Activated CD4-positive, alpha-beta T cell treated with anti-CD3 and anti-CD28 coated beads, Interleukin-2, amount 50 U/mL, for 24 hours (primary cell): ENCODE data around the gene PIK3C2G.

Experiments
- DNase-seq, 2 donors: peaks; one replicate each; pipeline ENCODE4 v3.0.0-alpha.2; 2020; ENCODE audit warnings: low read depth in 1 of 2, low spot score in 1 of 2

PIK3C2G gene

DNA sequence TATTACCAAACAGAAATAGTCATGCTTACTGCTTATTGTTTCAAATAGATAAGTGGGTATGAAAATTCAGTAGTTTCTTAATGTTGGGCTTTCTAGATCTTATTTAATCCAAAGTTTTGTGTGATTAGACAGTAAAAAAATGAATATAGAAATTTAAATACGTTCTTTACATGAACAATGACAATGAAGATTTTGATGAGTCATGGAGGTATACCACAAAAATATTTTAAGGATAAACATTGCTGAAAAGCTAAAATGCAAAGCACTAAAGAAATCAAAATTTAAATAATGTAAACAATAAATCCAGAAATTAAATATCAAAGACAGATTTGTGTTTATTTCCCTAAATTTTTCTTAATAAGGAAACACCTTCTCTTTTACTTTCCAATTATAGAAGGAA, 78.3 kb downstream of the PIK3C2G start:
- no peak for DNase-seq

DNA sequence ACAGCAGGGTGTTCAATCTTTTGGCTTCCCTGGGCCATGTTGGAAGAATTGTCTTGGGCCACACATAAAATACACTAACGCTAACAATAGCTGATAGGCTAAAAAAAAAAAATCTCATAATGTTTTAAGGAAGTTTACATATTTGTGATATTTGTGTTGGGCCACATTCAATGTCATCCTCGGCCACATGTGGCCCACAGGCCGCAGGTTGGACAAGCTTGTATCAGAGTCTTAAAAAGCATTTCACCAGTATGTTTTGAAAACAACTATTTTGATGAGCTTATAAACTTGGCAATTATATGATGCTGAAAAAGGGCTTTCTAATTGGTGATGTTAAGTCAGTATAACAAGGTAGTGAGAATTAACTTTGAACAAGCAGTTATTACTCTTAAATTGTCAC, 78.9 kb downstream of the PIK3C2G start:
- DNase-seq, result no peak

DNA sequence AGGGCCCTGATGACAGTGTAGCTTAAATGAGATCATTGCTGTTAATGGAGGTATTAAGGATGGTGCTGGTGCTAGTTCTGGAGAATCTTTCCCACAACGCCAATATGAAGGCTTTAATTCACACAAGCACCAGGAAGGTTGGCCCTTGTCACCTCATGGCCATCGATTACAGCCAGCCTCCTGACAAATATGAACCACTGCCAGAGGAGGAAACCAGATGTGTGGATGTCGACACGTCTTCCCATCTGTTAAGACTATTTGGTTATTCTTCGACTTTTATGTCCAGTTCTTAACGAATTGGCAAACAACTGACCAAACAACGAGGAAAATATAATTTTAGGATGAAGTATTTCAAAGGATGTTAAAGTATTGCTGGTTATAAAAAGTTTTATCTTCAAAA, 79.5 kb downstream of the PIK3C2G start:
- no peak for DNase-seq

DNA sequence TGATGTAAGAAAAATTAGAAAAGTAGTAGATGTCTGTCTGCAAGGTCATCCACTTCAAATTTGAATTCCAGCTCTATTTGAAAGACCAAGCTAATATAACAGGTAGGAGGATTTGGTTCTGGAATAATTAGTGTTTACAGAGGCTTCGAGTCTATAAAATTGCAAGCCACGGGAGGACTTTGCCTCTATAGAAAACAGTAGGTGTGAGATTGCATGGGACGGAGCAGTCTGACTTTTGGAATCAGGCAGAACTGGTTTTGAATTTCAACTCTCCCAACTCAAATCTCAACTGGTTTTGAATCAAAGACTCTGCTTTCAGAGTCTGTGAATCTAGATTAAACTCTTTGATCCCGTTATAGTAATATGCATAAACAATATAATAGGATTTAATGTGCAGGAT, 82.4 kb downstream of the PIK3C2G start:
- no peak for DNase-seq

DNA sequence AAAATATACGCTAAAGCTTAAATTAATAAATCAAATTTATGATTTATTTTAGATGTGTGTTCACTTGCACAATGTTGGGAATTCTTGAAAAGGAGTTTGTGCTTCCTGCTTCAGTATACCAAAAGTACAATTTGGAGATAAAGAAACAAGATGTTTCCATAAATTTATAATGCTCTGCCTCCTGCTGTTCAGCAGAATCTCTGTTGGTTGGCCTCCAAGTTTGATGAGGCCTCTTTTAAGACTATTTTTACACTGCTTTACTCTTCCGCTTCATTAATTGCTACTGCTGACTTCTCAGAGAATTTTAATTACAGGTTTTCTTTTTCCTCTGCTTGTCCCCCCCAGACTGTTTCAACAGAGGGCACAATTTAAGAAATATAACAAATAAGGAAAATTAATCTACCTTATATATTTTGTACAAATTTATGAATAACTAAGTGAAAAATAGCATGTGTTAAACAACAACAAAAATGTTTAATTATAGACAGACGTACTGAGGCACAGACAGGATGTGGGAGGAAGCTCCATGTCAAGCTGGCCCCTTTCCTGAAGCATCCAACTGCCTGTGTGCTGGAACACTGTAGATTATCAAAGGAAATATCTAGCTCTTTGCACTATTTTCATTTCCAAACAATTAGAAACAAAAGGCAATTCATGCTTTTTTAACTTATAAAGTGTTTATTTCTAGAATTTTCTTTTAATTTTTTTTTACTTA, 83.9 kb downstream of the PIK3C2G start:
- no peak for DNase-seq

DNA sequence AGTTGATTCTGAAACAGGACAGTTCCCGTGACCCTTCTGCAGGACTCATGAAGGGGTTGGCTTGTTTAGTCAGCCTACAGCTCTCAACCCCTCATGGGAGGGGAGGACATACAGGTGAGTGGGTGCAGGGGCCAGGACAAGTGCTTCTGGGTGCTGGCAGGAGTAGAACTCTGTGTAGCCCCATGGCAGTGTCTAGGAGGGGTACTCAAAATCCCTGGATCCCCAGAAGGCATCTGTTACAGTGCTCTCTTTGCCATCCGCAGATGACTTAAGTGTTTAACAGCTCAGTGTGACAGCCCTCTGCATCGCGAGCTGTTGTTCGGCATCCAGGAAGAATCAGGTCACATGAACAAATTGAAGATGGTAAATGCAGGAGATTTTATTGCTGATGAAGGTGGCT, 91.0 kb downstream of the PIK3C2G start:
- no peak for DNase-seq

DNA sequence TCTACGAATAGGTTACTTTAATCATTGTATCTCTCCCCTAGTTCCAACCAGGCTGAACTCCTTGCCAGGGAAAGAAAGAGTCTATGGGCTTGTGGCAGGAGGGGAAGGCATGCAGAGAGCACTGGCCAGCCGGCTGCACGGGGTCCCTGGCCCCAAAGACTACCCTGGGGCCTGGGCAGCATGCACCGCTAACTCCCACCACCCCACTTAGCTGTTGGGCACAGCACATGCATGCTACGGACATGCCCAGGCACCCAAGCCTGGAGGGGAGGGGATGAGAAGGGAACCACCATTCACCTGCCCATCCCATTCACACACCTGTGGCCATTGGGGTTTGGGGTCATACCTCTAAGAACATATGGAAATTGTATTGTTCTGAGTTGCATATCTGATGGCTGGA, 94.1 kb downstream of the PIK3C2G start:
- DNase-seq, result no peak

DNA sequence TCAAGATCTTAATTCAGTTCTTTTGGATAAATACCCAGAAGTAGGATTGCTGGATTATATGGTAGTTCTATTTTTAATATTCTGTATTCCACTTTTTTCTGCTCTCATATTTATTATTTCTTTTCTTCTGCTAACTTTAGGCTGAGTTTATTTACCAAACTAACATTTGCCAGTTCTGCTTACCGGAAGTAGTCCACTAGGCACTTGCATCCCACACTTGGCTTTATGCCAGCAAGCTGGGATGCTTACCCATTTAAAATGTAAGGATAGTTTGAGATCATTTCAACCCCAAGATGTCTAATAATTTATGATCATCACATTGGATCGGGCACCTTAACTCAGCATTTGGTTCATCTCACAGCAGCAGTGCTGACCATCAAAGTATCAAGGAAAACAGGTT, 96.8 kb downstream of the PIK3C2G start:
- no peak for DNase-seq

DNA sequence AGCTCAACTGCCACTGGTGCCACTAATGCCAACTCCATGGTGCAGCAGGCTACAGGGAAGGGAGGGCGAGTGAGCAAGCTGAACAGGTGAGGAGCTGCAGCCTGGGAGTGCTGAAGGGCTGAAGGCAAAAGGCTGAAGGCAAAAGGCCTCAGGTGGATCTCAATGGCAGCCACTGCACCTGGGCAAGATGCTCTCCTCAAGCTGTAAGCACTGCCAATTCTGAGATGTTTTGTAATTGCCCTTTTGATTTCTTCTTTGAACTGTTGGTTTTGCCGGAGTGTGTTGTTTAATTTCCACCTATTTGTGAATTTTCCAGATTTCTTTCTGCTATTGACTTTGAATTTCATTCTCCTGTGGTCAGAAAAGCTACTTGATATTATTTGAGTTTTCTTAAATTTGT, 97.6 kb downstream of the PIK3C2G start:
- no peak for DNase-seq

DNA sequence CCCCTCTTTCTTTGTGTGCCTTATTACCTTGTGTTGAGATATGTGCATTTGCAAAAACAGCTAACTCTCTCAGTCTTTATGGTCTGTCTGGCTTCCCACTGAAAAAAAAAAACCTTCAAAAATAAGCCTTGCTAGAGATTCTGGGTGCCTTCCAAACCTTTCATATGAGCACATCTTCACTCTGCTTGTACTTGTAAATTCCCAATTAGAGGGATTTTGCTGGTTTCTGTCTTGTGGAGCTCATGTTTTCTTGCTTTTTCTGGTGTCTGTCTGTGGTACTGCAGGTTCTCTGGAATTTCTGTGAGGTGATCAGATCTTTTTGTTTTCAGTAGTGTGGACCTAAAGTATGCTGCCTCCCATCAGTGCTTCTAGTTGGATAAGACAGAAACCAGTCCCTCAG, 100.1 kb downstream of the PIK3C2G start:
- DNase-seq, result no peak

DNA sequence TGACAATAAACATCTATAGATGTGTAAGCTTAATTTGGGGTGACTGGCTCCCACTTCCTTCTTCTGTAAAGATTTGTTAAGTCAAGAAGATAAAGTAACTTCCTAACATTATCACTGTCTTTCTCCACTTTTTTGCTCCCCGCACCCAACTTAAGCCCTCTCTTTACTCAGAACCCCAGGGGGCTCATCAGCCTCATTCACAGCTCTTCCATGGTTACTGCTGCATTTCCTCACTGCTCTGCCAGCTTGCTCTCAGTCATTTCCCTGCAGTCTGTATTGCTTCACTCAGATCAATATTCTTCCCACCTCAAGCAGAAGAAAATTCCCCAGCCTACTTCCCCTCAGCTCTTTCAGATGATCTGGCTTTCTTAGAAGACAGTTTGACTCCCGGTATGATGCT, 102.0 kb downstream of the PIK3C2G start:
- DNase-seq, result no peak

DNA sequence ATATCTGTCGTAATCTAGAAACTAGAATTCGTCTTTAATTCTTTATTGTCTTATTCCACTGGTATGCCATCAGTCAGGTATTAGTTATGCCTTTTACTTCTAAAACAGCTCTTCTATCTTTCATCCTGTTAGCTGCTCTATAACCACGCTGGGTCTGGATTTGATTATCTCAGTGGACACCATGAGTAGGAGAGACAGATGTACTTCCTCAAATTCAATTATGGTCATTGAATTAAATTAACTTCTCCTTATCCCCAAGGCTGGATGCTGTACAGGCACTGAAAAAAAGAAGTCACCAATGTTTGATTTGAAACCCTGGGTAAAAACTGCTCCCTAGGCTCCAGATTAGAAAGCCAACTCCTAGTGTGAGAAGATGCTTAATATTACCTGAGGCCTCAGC, 107.3 kb downstream of the PIK3C2G start:
- no peak for DNase-seq

DNA sequence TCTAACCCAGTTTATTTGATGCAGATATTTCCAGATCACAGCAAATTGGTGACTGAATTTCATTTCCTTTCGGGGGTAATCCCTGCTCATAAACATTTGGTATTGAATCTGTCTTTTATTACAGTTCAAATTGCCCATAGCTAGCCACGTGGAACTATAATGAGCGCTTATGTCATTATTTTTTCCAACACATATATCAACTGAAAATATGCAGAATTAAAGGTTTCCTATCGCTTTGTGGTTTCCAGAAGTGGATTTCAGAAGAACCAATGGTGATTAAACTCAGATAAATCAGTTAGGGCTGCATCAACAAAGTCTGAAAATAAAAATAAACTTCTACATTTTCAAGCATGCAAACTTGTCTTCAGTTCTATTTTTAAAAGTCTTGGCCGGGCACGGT, 111.9 kb downstream of the PIK3C2G start:
- no peak for DNase-seq

DNA sequence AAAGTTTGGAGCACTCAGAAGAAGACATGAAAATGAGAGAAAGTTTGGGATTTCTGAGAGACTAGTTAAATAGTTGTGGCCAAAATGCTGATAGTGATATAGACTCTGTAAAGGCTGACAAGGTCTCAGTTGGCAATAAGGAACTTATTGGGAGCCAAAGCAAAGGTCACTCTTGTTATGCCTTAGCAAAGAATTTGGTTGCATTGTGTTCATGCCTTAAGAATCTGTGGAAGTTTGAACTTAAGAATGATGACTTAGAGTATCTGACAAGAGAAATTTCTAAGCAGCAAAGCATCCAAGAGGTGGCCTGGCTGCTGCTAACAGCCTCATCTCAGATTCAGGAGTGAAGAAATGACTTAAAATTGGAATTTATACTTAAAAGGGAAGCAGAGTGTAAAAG, 113.8 kb downstream of the PIK3C2G start:
- DNase-seq, result no peak

DNA sequence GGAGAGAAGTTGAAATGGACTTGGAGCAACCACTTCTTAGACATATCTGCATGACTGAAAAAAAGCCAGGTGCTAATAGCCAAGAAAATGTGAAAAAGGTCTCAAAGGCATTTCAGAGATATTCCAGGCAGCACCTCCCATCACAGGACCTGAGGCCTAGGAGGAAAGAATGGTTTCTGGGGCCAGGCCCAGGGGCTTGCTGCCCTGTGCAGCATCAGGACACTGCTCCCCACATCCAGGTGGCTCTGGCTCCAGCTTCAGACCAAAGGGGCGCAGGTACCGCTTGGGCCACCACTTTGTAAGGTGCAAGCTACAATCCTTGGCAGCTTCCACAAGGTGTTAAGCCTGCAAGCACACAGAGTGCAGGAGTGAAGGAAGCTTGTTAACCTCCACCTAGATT, 114.3 kb downstream of the PIK3C2G start:
- no peak for DNase-seq

DNA sequence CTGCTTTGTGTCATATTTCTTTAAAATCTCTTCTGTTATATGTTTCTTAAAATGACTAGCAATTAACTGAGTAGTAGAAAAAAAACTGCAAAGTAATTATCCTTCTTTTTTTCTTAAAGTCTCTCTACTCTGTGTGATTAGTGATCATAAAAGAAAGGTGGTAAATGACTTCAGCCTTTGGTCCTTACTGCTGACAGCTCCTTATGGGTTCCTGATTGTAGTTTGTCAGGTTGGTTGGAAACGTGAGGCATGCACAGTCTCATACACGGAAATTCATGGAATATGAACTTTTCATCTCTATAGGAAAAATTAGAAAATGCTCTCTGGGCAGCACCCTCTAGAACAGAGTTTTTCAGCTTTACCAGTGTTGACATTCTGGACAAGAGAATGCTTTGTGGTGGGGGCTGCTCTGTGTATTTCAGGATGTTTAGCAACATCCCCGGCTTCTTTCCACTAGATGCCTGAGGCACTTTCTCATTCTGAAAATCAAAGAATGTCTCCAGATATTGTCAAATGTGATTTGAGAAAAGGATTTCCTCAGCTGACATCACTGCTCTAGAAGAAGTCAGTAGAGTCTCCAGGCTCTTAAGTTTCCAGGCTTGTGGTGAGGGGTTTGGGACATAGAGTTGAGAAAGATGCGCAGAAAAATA, 121.0 kb downstream of the PIK3C2G start:
- no peak for DNase-seq

DNA sequence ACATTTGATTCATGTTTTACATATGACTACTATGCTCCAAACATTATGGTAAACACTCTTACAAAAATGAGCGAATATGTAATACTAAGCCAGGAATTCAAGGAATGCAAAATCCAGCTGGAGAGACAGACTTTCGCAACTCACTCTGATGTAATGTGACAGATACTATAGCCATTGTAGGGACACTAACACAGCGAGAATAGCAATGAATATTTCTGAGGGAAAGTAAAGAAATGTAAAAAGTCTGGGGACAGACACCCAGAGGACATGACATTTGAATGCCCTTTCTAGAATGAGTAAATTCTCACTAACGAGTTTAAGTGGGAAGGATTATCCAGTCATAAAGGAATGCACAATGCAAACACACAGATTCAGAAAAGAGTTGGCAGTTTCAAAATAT, 121.9 kb downstream of the PIK3C2G start:
- DNase-seq, result no peak

DNA sequence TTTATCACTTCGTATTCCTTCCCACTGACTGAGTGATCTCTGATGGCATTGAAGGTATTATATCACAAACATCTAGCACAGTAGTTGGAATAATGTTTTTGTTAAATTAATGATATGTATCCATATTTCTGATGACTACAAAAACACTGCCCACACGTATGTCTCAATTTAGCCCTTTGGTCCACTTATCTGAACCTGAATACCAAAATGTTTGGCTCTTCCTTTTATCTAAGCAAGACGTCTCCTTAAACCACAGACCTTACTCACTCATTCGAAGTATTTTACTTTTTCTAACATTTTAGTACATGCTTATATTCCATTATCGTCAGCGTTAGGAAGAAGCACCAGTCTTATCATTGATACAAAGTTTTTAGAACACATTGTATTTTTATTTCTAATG, 126.4 kb downstream of the PIK3C2G start:
- no peak for DNase-seq

DNA sequence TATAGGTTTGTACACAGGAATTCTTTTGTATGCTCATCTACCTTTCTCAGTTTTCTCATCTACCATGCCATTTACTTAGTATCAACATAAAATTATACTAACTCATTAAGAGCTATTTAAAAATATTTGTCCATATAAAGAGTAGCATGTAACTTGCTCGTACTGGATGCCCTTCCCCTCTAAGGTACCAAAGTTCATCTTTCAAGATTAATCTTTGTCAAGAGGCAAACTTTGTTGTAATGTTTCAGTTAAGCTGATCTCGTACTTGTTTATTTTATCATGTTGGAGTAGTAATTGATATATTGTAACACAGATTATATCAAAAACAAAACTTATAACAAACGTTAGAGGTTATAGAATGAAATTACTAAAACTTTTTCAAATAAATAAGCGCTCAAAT, 128.5 kb downstream of the PIK3C2G start:
- no peak for DNase-seq

DNA sequence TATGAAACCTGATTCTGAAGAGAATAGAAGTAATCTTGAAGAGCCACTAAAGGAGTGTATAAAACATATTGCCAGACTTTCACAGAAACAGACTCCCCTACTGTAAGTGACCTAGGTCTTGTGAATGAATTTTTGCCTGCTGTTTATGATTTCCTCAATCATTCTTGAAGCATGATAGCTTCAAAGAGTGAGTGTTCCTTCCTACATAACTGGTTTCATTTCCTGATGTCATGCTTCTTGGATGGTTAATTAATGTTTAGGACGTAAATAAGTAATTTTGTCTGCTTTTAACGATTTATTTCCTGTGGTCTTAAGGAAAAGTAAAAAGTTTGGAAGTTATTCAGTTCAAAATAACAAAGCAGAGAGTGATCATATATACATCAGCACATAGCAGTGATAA, 129.8 kb downstream of the PIK3C2G start:
- DNase-seq, result no peak

DNA sequence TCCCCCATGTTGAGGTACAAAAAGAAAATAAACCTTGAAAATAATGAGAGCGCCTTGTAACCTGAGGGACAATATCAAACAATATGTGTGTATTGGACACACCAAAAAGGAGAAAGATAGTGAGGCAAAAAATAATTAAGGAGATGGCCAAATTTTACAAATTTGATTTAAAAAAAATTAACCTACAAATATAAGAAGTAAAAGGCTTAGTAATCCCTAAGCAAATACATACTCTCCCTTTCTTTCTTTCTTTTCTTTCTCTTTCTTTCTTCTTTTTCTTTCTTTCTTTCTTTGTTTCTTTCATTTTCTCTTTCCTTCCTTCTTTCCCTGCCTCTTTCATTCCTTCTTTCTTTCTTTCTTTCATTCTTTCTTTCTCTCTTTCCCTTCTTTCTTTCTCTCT, 133.4 kb downstream of the PIK3C2G start:
- no peak for DNase-seq

DNA sequence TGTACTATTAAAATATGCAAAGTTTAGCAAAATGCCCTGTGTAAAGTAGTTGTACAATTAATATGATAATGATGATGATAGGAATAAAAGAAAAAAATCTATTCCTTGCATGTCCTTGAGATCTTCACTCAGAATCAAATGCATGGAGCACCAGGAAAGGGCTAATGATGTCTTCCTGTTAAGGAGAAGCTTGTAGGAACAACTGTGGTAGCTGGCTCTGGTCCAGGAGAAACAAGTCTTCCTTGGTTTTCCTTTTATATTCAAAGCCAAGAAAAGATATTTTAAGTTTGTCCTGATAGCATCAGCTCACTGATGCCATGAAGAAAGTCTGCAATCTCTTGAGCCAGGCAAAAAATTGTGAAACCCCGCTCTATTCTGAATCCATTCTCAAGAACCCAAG, 138.9 kb downstream of the PIK3C2G start:
- no peak for DNase-seq
